Measurements from ENCODE around the gene NPEPL1.

Gene NPEPL1

DNA sequence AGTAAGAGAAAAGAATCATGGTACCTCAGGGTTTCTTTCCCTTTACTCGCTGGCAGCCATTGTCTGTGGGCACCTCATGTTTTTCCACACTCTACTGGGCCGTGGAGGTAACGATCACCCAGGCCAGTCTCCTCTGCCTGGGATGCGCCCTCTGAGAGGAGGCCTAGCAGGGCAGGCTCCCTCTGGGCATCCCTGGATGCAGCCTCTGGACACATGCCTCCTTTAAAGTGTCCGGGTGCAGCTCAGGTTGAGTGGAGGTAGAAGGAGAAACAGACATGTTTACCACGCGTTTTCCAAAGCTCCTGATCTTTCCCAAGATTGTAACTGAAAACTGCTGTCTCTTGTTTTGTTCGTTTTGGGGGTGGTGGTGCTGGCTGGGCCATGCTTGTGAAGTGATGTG lies 13.8 kb upstream of the NPEPL1 start:
- TF ChIP-seq, protein P1, sequence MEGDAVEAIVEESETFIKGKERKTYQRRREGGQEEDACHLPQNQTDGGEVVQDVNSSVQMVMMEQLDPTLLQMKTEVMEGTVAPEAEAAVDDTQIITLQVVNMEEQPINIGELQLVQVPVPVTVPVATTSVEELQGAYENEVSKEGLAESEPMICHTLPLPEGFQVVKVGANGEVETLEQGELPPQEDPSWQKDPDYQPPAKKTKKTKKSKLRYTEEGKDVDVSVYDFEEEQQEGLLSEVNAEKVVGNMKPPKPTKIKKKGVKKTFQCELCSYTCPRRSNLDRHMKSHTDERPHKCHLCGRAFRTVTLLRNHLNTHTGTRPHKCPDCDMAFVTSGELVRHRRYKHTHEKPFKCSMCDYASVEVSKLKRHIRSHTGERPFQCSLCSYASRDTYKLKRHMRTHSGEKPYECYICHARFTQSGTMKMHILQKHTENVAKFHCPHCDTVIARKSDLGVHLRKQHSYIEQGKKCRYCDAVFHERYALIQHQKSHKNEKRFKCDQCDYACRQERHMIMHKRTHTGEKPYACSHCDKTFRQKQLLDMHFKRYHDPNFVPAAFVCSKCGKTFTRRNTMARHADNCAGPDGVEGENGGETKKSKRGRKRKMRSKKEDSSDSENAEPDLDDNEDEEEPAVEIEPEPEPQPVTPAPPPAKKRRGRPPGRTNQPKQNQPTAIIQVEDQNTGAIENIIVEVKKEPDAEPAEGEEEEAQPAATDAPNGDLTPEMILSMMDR (IDR thresholded peaks at IDR 0.05; ENCODE audit: control insufficient read depth, extremely low read depth, insufficient read depth): no peak
- no peak for DNase-seq (ENCODE audit: low read depth)
- H3K4me3 ChIP-seq (ENCODE audit: low read depth, low read length): no peak overlapping the region

DNA sequence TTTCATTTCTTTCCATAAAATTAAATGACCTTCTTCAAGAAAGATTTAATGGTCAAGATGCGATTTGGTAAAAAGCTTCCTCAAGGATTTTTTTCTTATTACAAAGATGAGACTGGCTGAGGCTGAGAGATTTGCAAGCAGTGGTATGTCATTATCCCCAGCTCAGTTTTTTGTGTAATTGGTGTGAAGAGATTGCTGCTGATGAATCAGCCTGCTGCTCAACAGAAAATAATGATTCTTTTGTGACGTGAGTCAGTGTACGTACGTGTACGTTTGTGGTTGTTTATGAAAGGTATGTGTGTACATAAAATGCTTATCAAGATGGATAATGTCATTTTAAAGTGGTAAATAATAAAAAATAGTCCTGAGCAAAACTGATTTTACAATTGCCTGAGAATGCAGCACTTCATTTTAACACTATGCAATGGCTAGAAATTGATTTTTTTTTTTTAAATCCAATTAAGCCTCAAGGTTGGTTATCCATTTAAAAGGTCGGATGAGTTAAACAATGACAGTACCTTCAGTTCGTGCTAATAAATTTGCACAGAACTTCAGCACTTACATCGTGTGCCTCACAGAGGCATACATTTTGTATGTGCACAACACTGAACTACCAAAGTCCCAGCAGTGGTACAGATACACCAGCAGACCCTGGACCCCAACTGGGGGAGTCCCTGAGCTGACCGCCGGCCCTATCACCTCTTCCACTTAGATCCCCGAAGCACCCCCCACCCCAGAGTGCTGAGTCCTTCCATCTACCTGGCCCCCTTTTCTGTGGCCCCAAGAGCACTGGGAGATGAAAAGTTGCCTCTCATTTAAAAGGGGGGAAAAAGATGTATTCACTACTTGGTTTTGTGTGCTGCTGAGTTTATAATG lies 9.7 kb upstream of the NPEPL1 start:
- TF ChIP-seq, protein P1 (IDR thresholded peaks at IDR 0.05; ENCODE audit: control insufficient read depth, extremely low read depth, insufficient read depth): no peak
- H3K4me3 ChIP-seq (ENCODE audit: low read depth, low read length): no peak overlapping the region
- DNase-seq (ENCODE audit: low read depth): no peak

DNA sequence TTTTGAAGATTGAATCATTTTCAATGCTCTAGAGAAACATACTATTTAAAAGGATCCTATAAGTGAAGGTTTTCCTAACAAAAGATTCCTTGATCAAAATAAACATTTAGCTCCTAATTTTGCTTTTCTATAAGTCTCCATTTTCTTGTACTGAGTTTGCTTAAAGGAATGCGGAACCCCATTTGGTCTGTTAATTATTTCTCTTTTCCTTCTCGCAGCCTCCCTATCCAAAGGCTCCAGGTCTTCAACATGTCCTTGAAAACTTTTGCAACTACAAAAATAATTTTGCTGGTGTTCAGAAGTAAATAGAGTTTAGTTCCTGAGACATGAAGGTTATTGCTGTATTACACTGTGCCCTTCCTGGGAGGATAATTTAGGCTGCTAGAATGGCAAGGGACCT lies 8.3 kb upstream of the NPEPL1 start:
- no peak for DNase-seq (ENCODE audit: low read depth)
- TF ChIP-seq, protein P1 (IDR thresholded peaks at IDR 0.05; ENCODE audit: control insufficient read depth, extremely low read depth, insufficient read depth): no peak
- H3K4me3 ChIP-seq (ENCODE audit: low read depth, low read length): no peak overlapping the region

DNA sequence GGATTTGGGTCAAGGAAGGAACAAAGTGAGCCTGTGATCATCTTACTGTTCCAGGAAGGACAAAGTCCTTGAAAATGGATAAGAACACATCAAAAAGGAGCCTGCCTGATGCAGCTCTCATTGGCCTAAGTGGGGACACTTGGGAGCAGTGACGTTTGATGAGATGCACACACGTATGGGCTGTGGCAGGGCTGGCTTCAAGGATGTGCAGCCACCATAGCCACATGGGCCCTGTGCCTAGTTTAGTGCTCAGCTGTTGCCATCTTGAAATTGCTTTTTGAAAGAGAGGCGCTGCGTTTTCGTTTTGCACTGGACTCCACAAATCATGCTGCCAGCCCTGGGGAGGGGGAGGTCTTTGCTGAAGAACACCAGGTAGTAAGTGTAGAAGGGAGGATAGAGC lies 6.6 kb upstream of the NPEPL1 start:
- H3K4me3 ChIP-seq (ENCODE audit: low read depth, low read length): no peak overlapping the region
- no peak for DNase-seq (ENCODE audit: low read depth)
- TF ChIP-seq, protein P1 (IDR thresholded peaks at IDR 0.05; ENCODE audit: control insufficient read depth, extremely low read depth, insufficient read depth): no peak

GRCh38 chr20:58688414-58688813 lies 4.2 kb upstream of the NPEPL1 start:
- H3K4me3 ChIP-seq (ENCODE audit: low read depth, low read length): no peak overlapping the region
- TF ChIP-seq, protein P1 (IDR thresholded peaks at IDR 0.05; ENCODE audit: control insufficient read depth, extremely low read depth, insufficient read depth): no peak
- DNase-seq (ENCODE audit: low read depth): no peak

DNA sequence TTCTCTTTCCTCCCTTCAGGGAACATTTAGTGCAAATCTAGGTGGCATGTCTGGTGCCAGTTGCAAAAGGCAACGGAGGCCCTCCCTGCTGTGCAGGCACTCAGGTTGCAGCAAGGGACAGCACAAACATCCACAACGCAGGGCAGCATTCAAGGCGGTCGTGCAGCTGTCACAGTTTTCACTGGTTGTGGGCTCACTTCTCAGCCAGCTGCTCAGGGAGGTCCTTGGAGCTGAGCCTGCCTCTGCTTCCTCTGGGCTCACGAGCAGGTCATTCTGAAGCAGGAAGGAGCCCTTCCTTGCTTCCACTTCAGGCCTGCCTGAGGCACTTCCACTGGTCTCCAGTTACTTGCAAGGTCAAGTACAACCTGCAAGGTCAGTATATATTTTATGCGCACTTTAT lies 3.8 kb upstream of the NPEPL1 start:
- H3K4me3 ChIP-seq (ENCODE audit: low read depth, low read length): no peak overlapping the region
- TF ChIP-seq, protein P1 (IDR thresholded peaks at IDR 0.05; ENCODE audit: control insufficient read depth, extremely low read depth, insufficient read depth): no peak

More for the DNA sequence above, 3.8 kb upstream of the NPEPL1 start:
- DNase-seq (ENCODE audit: low read depth): no peak
